GM12878 (cell line): ENCODE measurements around the gene PLXNB3. TPM values are rescaled to one million over a fixed set of nuclear protein-coding genes. Genes with fewer than 3 reads are reported as not detected.
A peak's percentile ranks its signal among the peaks of the same experiment; 100 is the strongest.

Source experiments
- ATAC-seq: fragments of 200-7000 bp; cut with Tn5 transposase; 3 replicates; pipeline ENCODE4 v1.9.1; 2020; ENCODE audit warnings: mild to moderate bottlenecking, moderate library complexity
- BruUV-seq: library from RNA; stranded (reverse); fragments of 400-500 nt; replicated peaks from 2 replicates; lab custom pipeline; 2021; lab: Mats Ljungman, UMichigan
- CTCF ChIA-PET: fragments of 300-600 bp; sonication (Branson Sonifier 250); formaldehyde crosslinking; extraction: SDS; loops from one replicate; lab custom pipeline; 2021; ENCODE audit warnings: inconsistent platforms; lab: Yijun Ruan, JAX
- POLR2A ChIA-PET: fragments of 350-600 bp; formaldehyde crosslinking; extraction: SDS; loops from one replicate; lab custom pipeline; 2021; ENCODE audit warnings: inconsistent platforms; lab: Charles Lee
- RAD21 ChIA-PET: fragments of 300-600 bp; sonication (Branson Sonifier 250); formaldehyde crosslinking; loops from one replicate; lab custom pipeline; 2023; ENCODE audit warnings: antibody characterized with exemption; ENCODE audit not compliant: unreplicated experiment; lab: Charles Lee
- SMC1A ChIA-PET: fragments of 300-600 bp; sonication (Branson Sonifier 250); formaldehyde crosslinking; loops from one replicate; lab custom pipeline; 2023; ENCODE audit not compliant: unreplicated experiment, uncharacterized antibody; lab: Charles Lee
- DNase-seq: peaks from one replicate; pipeline ENCODE4 v3.0.0-alpha.2; 2011; ENCODE audit warnings: low read depth, low spot score
- FAIRE-seq: peaks from 3 replicates; lab custom pipeline; 2011; peaks lifted over from hg19 to GRCh38; lab: Jason Lieb, UNC
- H2AFZ ChIP-seq: 2 replicates; pipeline ENCODE4 v1.6.0; 2011; ENCODE audit warnings: low read depth, low read length, control low read depth; ENCODE audit not compliant: control insufficient read depth
- H3K27ac ChIP-seq: 2 replicates; pipeline ENCODE4 v1.5.1; 2011; ENCODE audit warnings: control low read depth; ENCODE audit not compliant: control insufficient read depth, insufficient read depth
- H3K27me3 ChIP-seq, 2 experiments: replicated peaks in 1 of 2; 2 replicates each; pipeline versions ENCODE4 v1.6.0 to v1.6.1; 2011; ENCODE audit warnings: low read length in 1 of 2; ENCODE audit not compliant: control insufficient read depth in 2 of 2, insufficient read depth in 2 of 2
- H3K36me3 ChIP-seq, 2 experiments: 2 replicates each; pipeline ENCODE4 v1.5.1; 2011; ENCODE audit warnings: low read length in 1 of 2; ENCODE audit not compliant: control insufficient read depth in 2 of 2, insufficient read depth in 2 of 2
- H3K4me1 ChIP-seq: 2 replicates; pipeline ENCODE4 v1.6.1; 2011; ENCODE audit warnings: mild to moderate bottlenecking, low read length, moderate library complexity, mixed read lengths; ENCODE audit not compliant: control insufficient read depth, insufficient read depth
- H3K4me2 ChIP-seq: 2 replicates; pipeline ENCODE4 v1.6.0; 2011; ENCODE audit warnings: control low read depth; ENCODE audit not compliant: control insufficient read depth, insufficient read depth
- H3K4me3 ChIP-seq: fragments of 200-600 bp; sonication (generic); 2 replicates; pipeline ENCODE4 v1.5.1; 2016
- H3K79me2 ChIP-seq: 2 replicates; pipeline ENCODE4 v1.6.0; 2011; ENCODE audit warnings: low read length; ENCODE audit not compliant: control insufficient read depth, insufficient read depth
- H3K9ac ChIP-seq: 2 replicates; pipeline ENCODE4 v1.8.0; 2011; ENCODE audit warnings: low read length, control low read depth, mixed read lengths; ENCODE audit not compliant: control insufficient read depth, insufficient read depth
- H3K9me3 ChIP-seq: replicated peaks from 3 replicates; pipeline ENCODE4 v1.5.1; 2011; ENCODE audit warnings: mild to moderate bottlenecking, low read length; ENCODE audit not compliant: control insufficient read depth, insufficient read depth
- H4K20me1 ChIP-seq: 2 replicates; pipeline ENCODE4 v1.6.0; 2011; ENCODE audit not compliant: control insufficient read depth, insufficient read depth
- EZH2 ChIP-seq: IDR thresholded peaks from 2 replicates; pipeline ENCODE4 v1.6.1; 2012; ENCODE audit warnings: low read depth, mild to moderate bottlenecking, control low read depth, inconsistent platforms, low read length, borderline replicate concordance; ENCODE audit not compliant: control insufficient read depth
- PML ChIP-seq: IDR thresholded peaks from 2 replicates; pipeline ENCODE4 v1.6.1; 2012; ENCODE audit warnings: low read length, inconsistent platforms
- REST ChIP-seq: IDR thresholded peaks from 2 replicates; pipeline ENCODE4 v1.6.1; 2012; ENCODE audit warnings: mild to moderate bottlenecking, low read depth, low read length
- SREBF2 ChIP-seq: IDR thresholded peaks from 2 replicates; pipeline ENCODE4 v1.6.1; 2012; ENCODE audit warnings: mild to moderate bottlenecking, low read length
- YY1 ChIP-seq: IDR thresholded peaks from 2 replicates; pipeline ENCODE4 v1.6.1; 2011; ENCODE audit warnings: low read depth, mild to moderate bottlenecking, low read length
- ZBED1 ChIP-seq: IDR thresholded peaks from 2 replicates; pipeline ENCODE4 v1.6.1; 2016; ENCODE audit warnings: borderline replicate concordance
- ZBTB4 ChIP-seq: fragments of 450-650 bp; formaldehyde crosslinking; IDR thresholded peaks from 2 replicates; pipeline ENCODE4 v1.4.0; 2022; ENCODE audit warnings: mild to moderate bottlenecking, moderate library complexity
- ZNF384 ChIP-seq: IDR thresholded peaks from 2 replicates; pipeline ENCODE4 v1.6.1; 2012; ENCODE audit warnings: low read depth, mild to moderate bottlenecking, low read length, improper control_type of control experiment, borderline replicate concordance
- WGBS: methylation state at CpG from one replicate; pipeline ENCODE4 v1.1.6; 2016; ENCODE audit warnings: low lambda C conversion rate; ENCODE audit not compliant: insufficient replicate concordance, insufficient coverage; ENCODE audit errors: missing lambda C conversion rate; 5-methylcytosine and 5-hydroxymethylcytosine counted together
- in situ Hi-C: fragments of 300-500 bp; cut with MboI; formaldehyde crosslinking; loops from 9 replicates; pipeline ENCODE4 v1.14.3; 2018; ENCODE audit warnings: mixed read lengths
- intact Hi-C: fragments of 100-400 bp; cut with micrococcal nuclease; formaldehyde crosslinking; loops from one replicate; pipeline ENCODE4 v1.14.2; 2022; ENCODE audit not compliant: unreplicated experiment
- polyA plus RNA-seq, 11 experiments: library from polyadenylated mRNA; depleted of rRNA in 4 of 11; unstranded in 6 of 11; stranded (reverse) in 5 of 11; fragments of >200 nt; fragmentation: Nextera tagmentation in 4 of 11; fragmentation: Illumina TruSeq in 1 of 11; extraction: Ambion mirVana in 4 of 11; extraction: Trizol in 1 of 11; gene quantifications; 1 replicate in 1 of 11; 2 replicates in 10 of 11; pipeline versions ENCODE4 v1.2.1 to v1.2.3, GENCODE V29; 2011 to 2016; ENCODE audit warnings: inconsistent platforms in 2 of 11, missing spikeins in 2 of 11, low read depth in 1 of 11
- total RNA-seq, 4 experiments: library from RNA; depleted of rRNA in 3 of 4; stranded (reverse); fragments of >200 nt in 3 of 4; fragmentation: Illumina TruSeq in 1 of 4; extraction: Trizol in 1 of 4; gene quantifications; 2 replicates each; pipeline versions ENCODE4 v1.2.1 to v1.2.3, GENCODE V29; 2013 to 2021

The PLXNB3 gene
- total and polyA plus RNA-seq, 10 of the 15 experiments (the other 5 are each of a cell fraction or from before 2014, with no cell fraction given) = 0.06 to 0.68 (median 0.19) TPM; not detected in 4

GRCh38 chrX:153779891-153780677, 16.0 kb downstream of the PLXNB3 start (continued):
- TF ChIP-seq REST = no peak

- Histone ChIP-seq H3K4me2 (no peak within 1 kb of the TSS), H3K9ac (no peak within 1 kb of the TSS), H3K27ac (no peak within 1 kb of the TSS), H3K27me3 (no peaks in the 10 kb centered on the region), H3K4me3 (no peak within 1 kb of the TSS), H4K20me1 (no peaks in the 10 kb centered on the region), H3K79me2 (no peaks in the 10 kb centered on the region), H3K36me3 (no peaks in the 10 kb centered on the region; a peak in 1 of 4 replicates), H2AFZ (no peak within 1 kb of the TSS), H3K4me1 (no peaks in the 10 kb centered on the region), H3K9me3 (no peaks in the 10 kb centered on the region; the same call in 2 of the 3 replicates)
- ChIA-PET POLR2A (interaction anchor here (0.7 kb wide), 1 partner anchor 260 kb away, joined by 3 read pairs; no protein-coding TSS in a partner anchor), SMC1A (no interaction called here), CTCF (no interaction called here), RAD21 (no interaction called here)
- BruUV-seq = no TSS peak
- 44% methylated on average over 43 of the region's 52 CpGs for WGBS
- in situ Hi-C loops = loop anchor here (10.0 kb wide), 1 partner anchor 46 kb away; no protein-coding TSS in a partner anchor
- intact Hi-C loops = no loop called here
- ATAC-seq (peak; percentile 17; the same call in 2 of the 3 replicates), DNase-seq (no peak), FAIRE-seq (no peak)
- TF ChIP-seq SREBF2 (no peak), ZNF384 (no peak), YY1 (no peak), ZBTB4 (CRISPR knock-in tag) (no peak), PML (no peak), ZBED1 (no peak), EZH2 (no peak)
Measured at GRCh38 chrX:153780678-153781427, 16.8 kb downstream of the PLXNB3 start, which contains the start of gene SRPK3. Gene SRPK3 (plus strand): TSS chrX:153781041. CDS start chrX:153781087, 46 bp downstream.
